Measurements from ENCODE around the gene PBRM1. TPM values are rescaled to one million over a fixed set of nuclear protein-coding genes. Genes with fewer than 3 reads are reported as not detected.

The PBRM1 gene
- total and polyA plus RNA-seq, 2 of the 8 experiments (the other 6 are each of a cell fraction or from before 2014, with no cell fraction given), result 19.3 to 65.8 TPM

DNA sequence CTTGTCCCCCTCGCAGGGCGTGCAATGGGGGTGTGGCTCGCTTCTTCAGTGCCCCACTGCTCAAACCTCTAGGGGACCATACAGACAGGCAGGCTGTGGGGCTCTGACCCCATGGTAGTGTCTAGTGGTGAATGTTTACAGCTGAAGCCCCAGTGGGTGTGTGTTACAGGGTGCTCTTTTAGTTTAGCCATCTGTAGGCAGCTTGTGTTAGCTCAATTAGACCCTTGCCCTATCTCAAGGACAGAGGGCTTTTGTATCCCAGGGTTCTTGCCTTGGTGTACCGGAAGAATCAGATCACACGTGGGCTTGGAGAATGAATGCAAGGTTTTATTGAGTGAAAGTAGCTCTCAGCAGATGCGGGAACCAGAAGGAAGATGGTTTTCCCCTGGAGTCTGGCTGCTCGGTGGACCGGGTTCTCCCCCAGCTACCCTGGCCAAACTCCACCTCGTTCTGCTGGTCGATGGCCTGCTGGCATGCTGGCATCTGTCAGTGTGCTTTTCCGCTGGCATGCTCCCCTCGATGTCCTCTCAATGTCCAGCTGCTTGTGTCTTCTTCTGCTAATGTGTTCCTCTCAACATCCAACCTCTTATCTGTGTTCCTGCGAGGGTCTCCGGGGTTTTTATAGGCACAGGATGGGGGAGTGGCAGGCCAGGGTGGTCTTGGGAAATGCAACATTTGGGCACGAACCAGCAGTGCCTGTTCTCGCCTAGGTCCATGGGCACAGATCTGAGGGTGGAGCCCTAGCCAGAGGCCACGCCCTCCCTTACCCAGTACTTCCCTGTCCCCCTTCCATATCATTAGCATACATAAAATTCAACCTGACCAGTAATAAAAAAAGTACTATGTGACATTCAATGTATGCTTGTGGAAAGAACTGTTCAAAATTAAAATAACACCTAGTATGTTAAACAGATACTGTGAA lies 26.8 kb upstream of the PBRM1 start (continued):
- TF ChIP-seq, protein P1, sequence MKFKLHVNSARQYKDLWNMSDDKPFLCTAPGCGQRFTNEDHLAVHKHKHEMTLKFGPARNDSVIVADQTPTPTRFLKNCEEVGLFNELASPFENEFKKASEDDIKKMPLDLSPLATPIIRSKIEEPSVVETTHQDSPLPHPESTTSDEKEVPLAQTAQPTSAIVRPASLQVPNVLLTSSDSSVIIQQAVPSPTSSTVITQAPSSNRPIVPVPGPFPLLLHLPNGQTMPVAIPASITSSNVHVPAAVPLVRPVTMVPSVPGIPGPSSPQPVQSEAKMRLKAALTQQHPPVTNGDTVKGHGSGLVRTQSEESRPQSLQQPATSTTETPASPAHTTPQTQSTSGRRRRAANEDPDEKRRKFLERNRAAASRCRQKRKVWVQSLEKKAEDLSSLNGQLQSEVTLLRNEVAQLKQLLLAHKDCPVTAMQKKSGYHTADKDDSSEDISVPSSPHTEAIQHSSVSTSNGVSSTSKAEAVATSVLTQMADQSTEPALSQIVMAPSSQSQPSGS (IDR thresholded peaks at IDR 0.05; ENCODE audit: low read length), result no peak
- no peak for TF ChIP-seq HDAC6 (IDR thresholded peaks at IDR 0.05; ENCODE audit: low read depth, low read length)
- no peak for TF ChIP-seq SP2 (IDR thresholded peaks at IDR 0.05; ENCODE audit: low read length)
- TF ChIP-seq BACH1 (IDR thresholded peaks at IDR 0.05; ENCODE audit: low read length), result no peak

Measured in H1 (cell line).